GM19397 (cell line): ENCODE measurements around the gene KANSL1L.
A peak's percentile ranks its signal among the peaks of the same experiment; 100 is the strongest.

Experiments used
- ATAC-seq: cut with Tn5 transposase; IDR thresholded peaks from one replicate; pipeline ENCODE4 v1.9.1; 2021; ENCODE audit warnings: mild to moderate bottlenecking, moderate library complexity; ENCODE audit not compliant: unreplicated experiment

Gene KANSL1L

GRCh38 chr2:210072922-210073509, 98.2 kb downstream of the KANSL1L start:
- ATAC-seq, result peak; percentile 64

GRCh38 chr2:210072493-210072892, 98.7 kb downstream of the KANSL1L start:
- no peak for ATAC-seq

GRCh38 chr2:210063306-210063705, 107.9 kb downstream of the KANSL1L start:
- ATAC-seq, result no peak

GRCh38 chr2:210055825-210056224, 115.4 kb downstream of the KANSL1L start:
- ATAC-seq, result no peak

- ATAC-seq, result no peak
Observed at GRCh38 chr2:210054696-210055095, 116.5 kb downstream of the KANSL1L start.

GRCh38 chr2:210050885-210051284, 120.3 kb downstream of the KANSL1L start:
- no peak for ATAC-seq

GRCh38 chr2:210049831-210050230, 121.4 kb downstream of the KANSL1L start:
- ATAC-seq, result no peak

GRCh38 chr2:210046851-210047500, 124.2 kb downstream of the KANSL1L start:
- no peak for ATAC-seq

- no peak for ATAC-seq
Observed at GRCh38 chr2:210038078-210038477, 133.1 kb downstream of the KANSL1L start.

- no peak for ATAC-seq
Observed at GRCh38 chr2:210035679-210036078, 135.5 kb downstream of the KANSL1L start.

- ATAC-seq, result no peak
Observed at GRCh38 chr2:210034087-210034683, 137.0 kb downstream of the KANSL1L start.

GRCh38 chr2:210028178-210028577, 143.0 kb downstream of the KANSL1L start:
- ATAC-seq, result no peak

GRCh38 chr2:210027608-210028007, 143.6 kb downstream of the KANSL1L start:
- no peak for ATAC-seq

GRCh38 chr2:210022824-210023223, 148.4 kb downstream of the KANSL1L start:
- ATAC-seq, result no peak

- no peak for ATAC-seq
Observed at GRCh38 chr2:210020138-210020537, 151.1 kb downstream of the KANSL1L start.

GRCh38 chr2:210009896-210010295, 161.3 kb downstream of the KANSL1L start:
- no peak for ATAC-seq

- no peak for ATAC-seq
Observed at GRCh38 chr2:210009126-210009525, 162.1 kb downstream of the KANSL1L start.

GRCh38 chr2:210007895-210008294, 163.3 kb downstream of the KANSL1L start:
- no peak for ATAC-seq

- ATAC-seq, result no peak
Observed at GRCh38 chr2:210004881-210005280, 166.3 kb downstream of the KANSL1L start.

- no peak for ATAC-seq
Observed at GRCh38 chr2:210003359-210003758, 167.8 kb downstream of the KANSL1L start.

- peak; percentile 100 for ATAC-seq
Observed at GRCh38 chr2:210002158-210003157, 168.8 kb downstream of the KANSL1L start, which contains the start of gene RPE. RPE (plus strand) TSS chr2:210002638; CDS start chr2:210002662, 24 bp downstream.
